OCI-M1 (cell line): Measurements from ENCODE around the gene C1R.
A peak's percentile ranks its signal among the peaks of the same experiment; 100 is the strongest.
"Not testable (repeated sequence)": the region's sequence is repeated elsewhere in the genome, so short reads cannot be mapped to it uniquely, and the experiment has no call there.

ENCODE experiments used
- DNase-seq: peaks from one replicate; lab custom pipeline; 2025; lab: John Stamatoyannopoulos, UW

The C1R gene

DNA sequence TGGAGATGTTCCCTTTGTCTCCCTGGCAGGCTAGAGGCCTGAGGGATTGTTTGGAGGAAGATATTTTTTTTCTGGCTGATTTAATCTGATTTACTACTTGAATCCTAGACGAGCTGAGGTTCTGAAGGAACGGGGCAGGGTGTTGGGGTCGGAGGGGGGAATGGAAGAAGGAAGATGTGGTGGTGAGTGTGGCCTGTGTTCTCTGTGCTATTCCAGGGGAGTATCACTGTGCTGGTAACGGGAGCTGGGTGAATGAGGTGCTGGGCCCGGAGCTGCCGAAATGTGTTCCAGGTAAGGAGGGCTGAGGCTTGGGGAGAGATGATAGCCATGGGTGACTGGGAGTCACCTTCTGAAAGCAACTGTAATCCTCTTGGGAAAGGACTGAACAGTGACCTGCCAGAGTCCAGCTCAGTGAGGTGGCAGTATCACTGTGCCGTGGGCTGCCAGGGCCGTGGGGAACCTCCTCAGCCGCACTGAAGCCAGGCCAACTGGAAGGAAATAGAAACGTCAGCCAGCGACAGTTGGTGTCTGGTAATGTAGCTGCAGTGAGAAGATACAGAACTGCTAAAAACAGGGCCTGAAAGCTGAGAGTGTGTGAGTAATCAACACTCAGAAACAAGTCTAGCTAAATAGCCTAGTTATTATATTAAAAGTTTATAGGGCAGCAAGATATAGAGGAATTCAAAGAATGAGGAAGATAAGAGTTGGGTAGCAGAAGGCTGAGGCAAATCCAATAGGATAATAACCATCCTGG is 23.8 kb downstream of the C1R start:
- DNase-seq, result peak; percentile 42

- DNase-seq, result no peak
Observed at GRCh38 chr12:7067096-7067495, 25.1 kb downstream of the C1R start.

- DNase-seq, result no peak
Observed at GRCh38 chr12:7066596-7066995, 25.6 kb downstream of the C1R start.

- DNase-seq, result no peak
Observed at GRCh38 chr12:7065073-7065623, 27.1 kb downstream of the C1R start.

DNA sequence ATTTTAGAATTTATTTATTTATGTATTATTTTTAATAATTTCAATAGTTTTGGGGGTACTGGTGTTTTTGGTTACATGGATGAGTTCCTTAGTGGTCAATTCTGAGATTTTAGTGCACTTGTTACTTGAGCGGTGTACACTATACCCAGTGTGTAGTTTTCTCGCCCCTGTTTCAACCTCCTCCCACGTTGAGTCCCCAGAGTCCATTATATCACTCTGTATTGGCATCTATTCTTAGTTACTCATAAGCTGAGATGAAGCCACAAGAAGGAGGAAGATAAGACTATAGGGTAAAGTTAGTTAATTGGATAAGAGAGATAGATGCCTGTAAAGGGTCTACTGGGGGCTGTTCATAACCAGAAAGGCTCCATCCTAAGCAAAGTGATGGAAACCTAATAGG is 27.7 kb downstream of the C1R start:
- no peak for DNase-seq

DNA sequence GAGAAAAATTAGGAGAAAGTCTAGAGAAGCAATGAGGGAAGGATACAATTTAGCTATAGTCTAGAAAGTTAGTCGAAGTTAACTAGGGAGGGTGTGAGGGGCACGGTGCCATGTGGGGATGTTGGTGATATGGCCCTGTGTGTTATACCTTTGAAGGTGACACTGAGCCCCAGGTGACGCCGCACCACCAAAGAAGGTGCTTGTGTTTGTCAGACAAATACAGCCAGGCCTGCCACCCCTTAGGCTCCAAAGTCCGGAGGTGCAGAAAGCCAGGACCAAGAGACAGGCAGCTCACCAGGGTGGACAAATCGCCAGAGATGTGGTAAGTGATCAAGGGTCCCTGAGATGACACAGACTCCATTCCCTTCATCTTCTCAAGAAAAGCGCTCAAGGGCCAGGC is 30.6 kb downstream of the C1R start:
- DNase-seq, result no peak

DNA sequence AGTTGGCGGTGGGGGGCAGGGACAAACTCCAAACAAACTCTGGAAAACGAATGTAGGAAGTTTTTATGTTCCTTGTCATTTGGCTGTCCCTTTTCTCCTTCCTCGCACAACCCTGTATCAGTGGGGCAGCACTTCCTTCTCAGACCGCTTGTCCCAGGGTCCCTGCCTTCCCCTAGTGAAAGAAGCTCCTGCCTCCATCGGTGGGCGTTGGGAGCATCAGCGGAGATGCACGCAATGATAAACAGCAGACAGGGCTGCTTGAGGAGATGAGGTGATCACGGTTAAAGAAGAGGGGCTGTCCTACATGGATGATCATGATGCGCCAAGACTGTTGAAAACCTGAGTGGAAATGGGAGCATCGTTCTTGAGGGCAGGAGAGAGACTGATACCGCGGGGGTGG is 31.1 kb downstream of the C1R start:
- DNase-seq, result no peak

GRCh38 chr12:7060353-7060954 is 31.8 kb downstream of the C1R start, which contains the start of gene C1S:
Gene C1S (plus strand): TSS chr12:7060718. CDS start chr12:7061913, 1,195 bp downstream.
- peak; percentile 55 for DNase-seq

DNA sequence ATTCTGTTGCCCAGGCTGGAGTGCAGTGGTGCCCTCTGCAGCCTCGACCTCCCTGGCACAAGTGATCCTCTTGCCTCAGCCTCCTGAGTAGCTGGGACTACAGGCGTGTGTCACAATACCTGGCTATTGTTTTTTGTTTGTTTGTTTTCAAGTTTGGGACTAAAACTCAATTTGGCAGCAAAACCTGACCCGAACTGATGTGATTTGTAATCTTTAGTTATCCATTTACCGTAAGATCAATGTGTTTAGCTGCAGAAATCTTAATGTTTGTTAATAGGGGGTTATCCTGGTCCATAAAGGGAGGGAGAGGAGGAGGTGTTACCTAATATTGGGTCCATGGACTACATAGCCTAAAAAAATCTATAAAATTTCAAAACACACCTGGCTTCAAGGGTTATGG is 32.5 kb downstream of the C1R start:
- DNase-seq, result no peak

DNA sequence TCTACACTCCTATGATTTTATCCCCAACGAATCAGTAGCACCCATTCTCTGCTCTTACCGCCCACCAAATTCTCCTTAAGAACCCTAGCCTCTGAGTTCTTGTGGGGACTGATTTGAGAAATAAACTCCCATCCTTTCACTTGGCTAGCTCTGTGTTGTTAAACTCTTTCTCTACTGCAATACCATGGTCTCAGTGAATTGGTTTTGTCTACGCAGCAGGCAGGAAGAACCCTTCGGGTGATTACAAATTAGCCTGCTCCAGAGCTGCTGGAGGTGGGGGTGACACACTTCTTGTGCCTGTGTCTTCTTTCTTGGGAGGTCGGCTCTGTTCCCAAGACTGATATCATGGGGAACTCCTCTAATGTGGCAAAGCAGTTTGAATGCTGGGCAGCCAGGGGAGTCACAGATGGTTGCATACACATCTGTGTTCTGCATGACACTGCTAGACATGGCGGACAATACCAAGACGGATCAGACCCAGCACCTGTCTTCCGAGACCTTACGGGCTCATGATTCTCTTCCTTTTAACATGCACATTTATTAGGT is 33.3 kb downstream of the C1R start:
- no peak for DNase-seq

GRCh38 chr12:7058163-7058845 is 33.9 kb downstream of the C1R start:
- peak; percentile 86 for DNase-seq

DNA sequence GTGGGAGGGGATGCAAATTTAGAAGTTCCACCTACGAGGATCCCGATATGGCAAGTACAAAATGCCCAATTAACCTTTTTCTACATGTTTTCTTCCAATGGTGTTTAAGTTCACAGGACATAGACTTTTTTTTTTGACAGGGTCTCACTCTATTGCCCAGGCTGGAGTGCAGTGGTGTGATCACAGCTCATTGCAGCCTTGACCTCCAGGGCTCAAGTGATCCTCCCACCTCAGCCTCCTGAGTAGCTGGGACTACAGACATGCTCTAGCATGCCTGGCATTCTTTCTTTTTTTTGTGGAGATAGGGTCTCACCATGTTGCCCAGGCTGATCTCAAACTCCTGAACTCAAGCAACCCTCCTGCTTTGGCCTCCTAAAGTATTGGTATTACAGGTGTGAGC is 36.5 kb downstream of the C1R start:
- DNase-seq, result not testable (repeated sequence)

GRCh38 chr12:7054925-7055324 is 37.3 kb downstream of the C1R start:
- no peak for DNase-seq

GRCh38 chr12:7049973-7050372 is 42.3 kb downstream of the C1R start:
- DNase-seq, result not testable (repeated sequence)

- not testable (repeated sequence) for DNase-seq
Observed at GRCh38 chr12:7049445-7049951, 42.7 kb downstream of the C1R start.

- no peak for DNase-seq
Observed at GRCh38 chr12:7047306-7047705, 44.9 kb downstream of the C1R start.

- no peak for DNase-seq
Observed at GRCh38 chr12:7046383-7047105, 45.7 kb downstream of the C1R start.

DNA sequence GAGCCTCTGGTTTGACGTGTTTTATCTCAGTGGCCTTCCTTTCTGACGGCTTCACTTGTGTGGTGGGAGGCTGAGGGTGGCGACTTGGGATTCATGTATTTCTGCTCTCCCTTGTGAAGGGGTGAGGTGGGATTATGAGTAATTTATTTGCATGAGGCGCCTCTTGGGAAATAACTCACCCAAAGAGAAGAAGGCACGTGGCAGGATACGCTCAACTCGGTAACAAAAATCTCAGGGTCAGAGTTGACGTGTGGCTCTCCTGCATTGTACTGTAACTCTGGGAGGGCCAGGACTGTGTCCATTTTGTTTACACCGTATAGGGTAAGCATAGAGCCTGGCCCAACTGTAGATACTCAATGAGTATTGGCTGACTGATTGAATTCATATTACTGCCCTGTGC is 46.3 kb downstream of the C1R start:
- no peak for DNase-seq

DNA sequence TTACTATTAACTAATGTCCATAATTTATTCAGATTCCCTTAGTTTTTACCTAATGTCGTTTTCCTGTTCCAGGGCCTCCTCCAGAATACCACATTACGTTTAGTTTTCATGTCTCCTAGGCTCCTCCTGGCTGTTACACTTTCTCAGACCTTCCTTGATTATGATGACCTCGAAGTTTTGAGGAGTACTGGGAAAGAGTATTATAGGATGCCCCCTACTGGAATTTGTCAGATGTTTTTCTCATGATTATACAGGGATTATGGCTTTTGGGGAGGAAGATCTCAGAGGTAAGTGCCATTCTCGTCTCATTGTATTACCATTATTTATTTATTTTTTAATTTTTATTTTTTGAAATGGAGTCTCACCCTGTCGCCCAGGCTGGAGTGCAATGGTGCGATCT is 49.4 kb downstream of the C1R start:
- DNase-seq, result peak; percentile 90

- no peak for DNase-seq
Observed at GRCh38 chr12:7039403-7039802, 52.8 kb downstream of the C1R start.

DNA sequence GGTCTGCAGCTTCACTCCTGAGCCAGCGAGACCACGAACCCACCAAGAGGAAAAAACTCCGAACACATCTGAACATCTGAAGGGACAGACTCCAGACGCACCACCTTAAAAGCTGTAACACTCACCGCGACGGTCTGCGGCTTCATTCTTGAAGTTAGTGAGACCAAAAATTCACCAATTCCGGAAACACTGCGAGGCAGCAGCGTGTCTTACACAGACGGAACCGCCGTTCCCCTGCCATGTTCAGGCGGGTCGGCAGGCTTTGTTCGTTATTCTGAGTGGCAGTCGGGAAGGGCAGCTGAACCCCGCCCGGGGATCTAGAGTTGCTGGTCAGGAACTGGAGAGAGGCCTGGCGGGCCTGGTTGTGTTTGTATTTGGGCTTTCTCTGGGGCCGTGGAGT is 53.7 kb downstream of the C1R start:
- DNase-seq, result no peak

DNA sequence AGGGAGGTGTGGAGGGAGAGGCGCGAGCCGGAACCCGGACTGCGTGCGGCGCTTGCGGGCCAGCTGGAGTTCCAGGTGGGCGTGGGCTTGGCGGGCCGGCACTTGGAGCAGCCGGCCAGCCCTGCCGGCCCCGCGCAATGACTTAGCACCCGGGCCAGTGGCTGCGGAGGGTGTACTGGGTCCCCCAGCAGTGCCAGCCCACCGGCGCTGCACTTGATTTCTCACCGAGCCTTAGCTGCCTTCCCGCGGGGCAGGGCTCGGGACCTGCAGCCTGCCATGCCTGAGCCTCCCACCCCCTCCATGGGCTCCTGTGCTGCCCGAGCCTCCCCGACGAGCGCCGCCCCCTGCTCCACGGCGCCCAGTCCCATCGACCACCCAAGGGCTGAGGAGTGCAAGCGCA is 54.8 kb downstream of the C1R start:
- not testable (repeated sequence) for DNase-seq
